ENCODE measurements around the gene NTN5. TPM values are rescaled to one million over a fixed set of nuclear protein-coding genes. Genes with fewer than 3 reads are reported as not detected.

The NTN5 gene
- total and polyA plus RNA-seq, 9 of the 15 experiments (the other 6 are each of a cell fraction or from before 2014, with no cell fraction given) = not detected

GRCh38 chr19:48720613-48721296 lies 47.9 kb upstream of the NTN5 start (continued):
- TF ChIP-seq ZNF212 (CRISPR knock-in tag; IDR thresholded peaks at IDR 0.05) (no peak), SP2 (IDR thresholded peaks at IDR 0.05; ENCODE audit: extremely low read depth, low read depth, low read length, poor library complexity, severe bottlenecking) (peak; percentile 69), THAP7 (CRISPR knock-in tag; IDR thresholded peaks at IDR 0.05) (no peak), KAT7 (CRISPR knock-in tag; IDR thresholded peaks at IDR 0.05; ENCODE audit: borderline replicate concordance) (no peak), ZSCAN32 (CRISPR knock-in tag; IDR thresholded peaks at IDR 0.05) (no peak), NFIC (IDR thresholded peaks at IDR 0.05) (no peak), MEF2A (IDR thresholded peaks at IDR 0.05; ENCODE audit: control insufficient read depth, low read depth, low read length) (no peak), POLR3A (IDR thresholded peaks at IDR 0.05; ENCODE audit: borderline replicate concordance, extremely low read depth, insufficient read depth, insufficient read length) (no peak), SMAD3 (CRISPR knock-in tag; conservative IDR thresholded peaks at IDR 0.05) (no peak), KAT2B (IDR thresholded peaks at IDR 0.05; ENCODE audit: low read depth, low read length) (no peak), ZNF584 (CRISPR knock-in tag; IDR thresholded peaks at IDR 0.05; ENCODE audit: low read depth) (peak; percentile 60; the same call in 1 of the 2 replicates), ID3 (CRISPR knock-in tag; IDR thresholded peaks at IDR 0.05) (no peak), ID3 (tag; IDR thresholded peaks at IDR 0.05) (peak; percentile 62; the same call in 1 of the 2 replicates), HOMEZ (CRISPR knock-in tag; IDR thresholded peaks at IDR 0.05) (no peak), ZZZ3 (IDR thresholded peaks at IDR 0.05) (no peak), ZNF316 (IDR thresholded peaks at IDR 0.05) (no peak), TBP (optimal IDR thresholded peaks at IDR 0.05; ENCODE audit: low read depth, low read length) (peak; percentile 55), MYBL2 (IDR thresholded peaks at IDR 0.05; ENCODE audit: low read depth) (no peak; the same call in 1 of the 2 replicates), MYBL2 (CRISPR knock-in tag; IDR thresholded peaks at IDR 0.05; ENCODE audit: borderline replicate concordance) (no peak), TBL1XR1 (IDR thresholded peaks at IDR 0.05; ENCODE audit: low read length in 2 of 2) (no peak; a peak in 2 of 4 replicates), DMBX1 (CRISPR knock-in tag; IDR thresholded peaks at IDR 0.05; ENCODE audit: borderline replicate concordance) (0 out of 2 replicates have a peak, but pooled peaks have one; percentile 32), L3MBTL2 (IDR thresholded peaks at IDR 0.05) (peak; percentile 87), SMAD2 (IDR thresholded peaks at IDR 0.05; ENCODE audit: low read depth, low read length) (no peak), KDM2B (CRISPR knock-in tag; IDR thresholded peaks at IDR 0.05) (no peak), PKNOX1 (IDR thresholded peaks at IDR 0.05) (peak; percentile 98), ZBTB7A (IDR thresholded peaks at IDR 0.05; ENCODE audit: borderline replicate concordance, control insufficient read depth, low read depth, low read length) (no peak)
